HepG2 (cell line): ENCODE data around the gene URAD.

ENCODE experiments used
- ARNTL ChIP-seq: sonication (generic); formaldehyde crosslinking; IDR thresholded peaks from 2 replicates; pipeline ENCODE4 v1.4.0; 2020; ENCODE audit warnings: mild to moderate bottlenecking, missing genetic modification reagents
- KLF15 ChIP-seq: sonication (generic); formaldehyde crosslinking; IDR thresholded peaks from 2 replicates; pipeline ENCODE4 v1.8.1; 2023; ENCODE audit warnings: borderline replicate concordance, mild to moderate bottlenecking, inconsistent platforms, missing genetic modification reagents, mixed read lengths
- MLLT10 ChIP-seq: sonication (generic); formaldehyde crosslinking; IDR thresholded peaks from 2 replicates; pipeline ENCODE4 v1.4.0; 2020; ENCODE audit warnings: missing genetic modification reagents
- RXRB ChIP-seq: IDR thresholded peaks from 2 replicates; pipeline ENCODE4 v1.6.1; 2016; ENCODE audit warnings: borderline replicate concordance, missing genetic modification reagents, missing compliant biosample characterization
- ZNF44 ChIP-seq: sonication (generic); formaldehyde crosslinking; IDR thresholded peaks from 2 replicates; pipeline ENCODE4 v1.5.1; 2020; ENCODE audit warnings: mild to moderate bottlenecking, missing genetic modification reagents
- ZNF552 ChIP-seq: sonication (generic); formaldehyde crosslinking; IDR thresholded peaks from 2 replicates; pipeline ENCODE4 v1.9.0; 2022; ENCODE audit warnings: missing genetic modification reagents, mild to moderate bottlenecking, borderline replicate concordance
- ZNF879 ChIP-seq: sonication (generic); formaldehyde crosslinking; IDR thresholded peaks from 2 replicates; pipeline ENCODE4 v1.8.1; 2023; ENCODE audit warnings: missing genetic modification reagents

DNA sequence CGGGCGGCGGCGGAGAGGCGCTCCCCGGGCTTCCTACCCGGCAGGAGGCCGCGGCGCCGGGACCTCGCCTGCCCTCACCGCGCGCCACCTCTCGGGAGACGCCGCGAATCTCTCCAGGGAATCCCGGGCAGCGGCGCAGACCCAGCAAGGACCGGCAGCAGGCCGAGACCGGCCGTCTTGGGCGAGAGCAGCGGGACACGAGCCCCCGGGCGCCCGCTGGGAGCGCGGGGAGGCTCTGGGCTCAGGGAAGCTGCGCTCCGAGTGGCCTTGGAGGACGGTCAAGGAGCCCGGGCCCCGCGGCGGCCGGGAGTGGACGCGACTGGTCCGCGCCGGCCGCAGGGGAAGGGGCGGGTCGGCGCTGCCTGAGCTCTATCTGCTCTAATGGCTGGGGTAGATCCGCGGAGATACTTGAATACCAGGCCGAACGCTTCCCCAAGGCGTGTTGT, 34.1 kb downstream of the URAD start:
- no peak for TF ChIP-seq MLLT10 (CRISPR knock-in tag)
- no peak for TF ChIP-seq ZNF552 (CRISPR knock-in tag)
- TF ChIP-seq ARNTL (CRISPR knock-in tag), result no peak
- no peak for TF ChIP-seq RXRB (CRISPR knock-in tag)
- no peak for TF ChIP-seq ZNF44 (CRISPR knock-in tag)
- no peak for TF ChIP-seq ZNF879 (CRISPR knock-in tag)
- no peak for TF ChIP-seq KLF15 (CRISPR knock-in tag)
